Trophoblast cell (in vitro differentiated cells and primary cell): ENCODE measurements around the gene BCL7A.
A peak's percentile ranks its signal among the peaks of the same experiment; 100 is the strongest.

Source experiments
- DNase-seq, 2 donors: peaks; one replicate each; pipeline ENCODE4 v3.0.0-alpha.2; 2016
- H2AFZ ChIP-seq: 2 replicates; pipeline ENCODE4 v1.6.1; 2013; ENCODE audit warnings: low read length, moderate library complexity, mild to moderate bottlenecking; ENCODE audit not compliant: insufficient read depth, poor library complexity
- H2AK5ac ChIP-seq: 2 replicates; pipeline ENCODE4 v1.6.1; 2013; ENCODE audit warnings: mild to moderate bottlenecking, low read length
- H2BK120ac ChIP-seq: 2 replicates; pipeline ENCODE4 v1.6.1; 2013; ENCODE audit warnings: low read length, mild to moderate bottlenecking, moderate library complexity; ENCODE audit not compliant: insufficient read depth, poor library complexity
- H2BK12ac ChIP-seq: 2 replicates; pipeline ENCODE4 v1.6.1; 2013; ENCODE audit warnings: mild to moderate bottlenecking, low read length, moderate library complexity
- H2BK5ac ChIP-seq: 2 replicates; pipeline ENCODE4 v1.6.1; 2013; ENCODE audit warnings: low read length, low read depth, moderate library complexity, mild to moderate bottlenecking; ENCODE audit not compliant: poor library complexity
- H3K14ac ChIP-seq: 2 replicates; pipeline ENCODE4 v1.6.1; 2013; ENCODE audit warnings: mild to moderate bottlenecking, low read length
- H3K18ac ChIP-seq: 2 replicates; pipeline ENCODE4 v1.6.1; 2013; ENCODE audit warnings: mild to moderate bottlenecking, low read length
- H3K23ac ChIP-seq: 2 replicates; pipeline ENCODE4 v1.6.1; 2013; ENCODE audit warnings: low read length
- H3K27ac ChIP-seq: 2 replicates; pipeline ENCODE4 v1.5.1; 2013; ENCODE audit warnings: low read depth, mild to moderate bottlenecking, inconsistent platforms, low read length, moderate library complexity
- H3K27me3 ChIP-seq: 2 replicates; pipeline ENCODE4 v1.6.1; 2013; ENCODE audit warnings: inconsistent platforms, mild to moderate bottlenecking, low read length, moderate library complexity; ENCODE audit not compliant: insufficient read depth
- H3K36me3 ChIP-seq, 2 experiments: 1 replicate in 1 of 2; 2 replicates in 1 of 2; pipeline ENCODE4 v1.6.1; 2013; ENCODE audit warnings: low read length in 2 of 2, mild to moderate bottlenecking in 2 of 2, moderate library complexity in 1 of 2; ENCODE audit not compliant: insufficient read depth in 2 of 2, control insufficient read depth in 1 of 2
- H3K4ac ChIP-seq: 2 replicates; pipeline ENCODE4 v1.6.1; 2013; ENCODE audit warnings: low read depth, mild to moderate bottlenecking, low read length, moderate library complexity
- H3K4me1 ChIP-seq, 2 experiments: 1 replicate in 1 of 2; 2 replicates in 1 of 2; pipeline ENCODE4 v1.6.1; 2013; ENCODE audit warnings: low read length in 2 of 2, mild to moderate bottlenecking in 2 of 2, moderate library complexity in 1 of 2; ENCODE audit not compliant: insufficient read depth in 2 of 2, control insufficient read depth in 1 of 2
- H3K4me2 ChIP-seq: 2 replicates; pipeline ENCODE4 v1.6.1; 2013; ENCODE audit warnings: inconsistent platforms, mild to moderate bottlenecking, low read length, moderate library complexity
- H3K4me3 ChIP-seq: 2 replicates; pipeline ENCODE4 v1.5.1; 2013; ENCODE audit warnings: mild to moderate bottlenecking, low read depth, low read length, inconsistent platforms
- H3K79me1 ChIP-seq: one replicate; pipeline ENCODE4 v1.6.1; 2013; ENCODE audit warnings: low read length
- H3K79me2 ChIP-seq: 2 replicates; pipeline ENCODE4 v1.6.1; 2013; ENCODE audit warnings: low read length, mild to moderate bottlenecking; ENCODE audit not compliant: control insufficient read depth, insufficient read depth, poor library complexity
- H3K9ac ChIP-seq: 2 replicates; pipeline ENCODE4 v1.6.1; 2013; ENCODE audit warnings: mild to moderate bottlenecking, low read length
- H3K9me3 ChIP-seq: 2 replicates; pipeline ENCODE4 v1.6.1; 2013; ENCODE audit warnings: low read depth, mild to moderate bottlenecking, control low read depth, inconsistent platforms, low read length; ENCODE audit not compliant: insufficient read depth
- H4K12ac ChIP-seq: 2 replicates; pipeline ENCODE4 v1.6.1; 2013; ENCODE audit warnings: low read depth, mild to moderate bottlenecking, low read length, moderate library complexity
- H4K8ac ChIP-seq: 2 replicates; pipeline ENCODE4 v1.6.1; 2013; ENCODE audit warnings: low read depth, mild to moderate bottlenecking, low read length, moderate library complexity
- H4K91ac ChIP-seq: one replicate; pipeline ENCODE4 v1.6.1; 2013; ENCODE audit warnings: low read depth, mild to moderate bottlenecking, low read length, moderate library complexity
- WGBS: extraction: QIAGEN DNeasy Blood & Tissue Kit; methylation state at CpG from one replicate; pipeline ENCODE4 v1.1.7; 2013; ENCODE audit warnings: missing lambda C conversion rate; ENCODE audit not compliant: insufficient read length, insufficient coverage; ENCODE audit errors: extremely low coverage; 5-methylcytosine and 5-hydroxymethylcytosine counted together

BCL7A gene

DNA sequence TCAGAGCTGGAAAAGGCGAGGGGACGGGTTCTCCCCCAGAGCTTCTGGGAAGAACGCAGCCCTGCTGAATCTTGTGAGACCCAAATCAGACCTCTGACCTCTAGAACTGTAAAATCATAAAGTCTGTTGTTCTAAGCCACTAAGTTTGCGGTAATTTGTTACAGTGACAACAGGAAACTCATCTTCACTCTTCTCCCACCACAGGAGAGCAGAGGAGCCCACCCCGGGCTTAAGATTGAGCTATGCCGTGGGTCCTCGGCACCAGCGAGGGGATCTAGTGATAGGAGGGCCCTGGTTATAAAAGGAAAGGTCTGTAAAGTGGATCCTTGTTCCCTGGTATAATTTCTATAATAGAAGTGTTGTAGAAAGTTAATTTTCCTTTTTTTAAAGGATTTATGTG lies 64.4 kb downstream of the BCL7A start:
- DNase-seq, result no peak
- H3K4ac ChIP-seq, result no peak overlapping the region
- H2BK120ac ChIP-seq, result no peak overlapping the region
- no peak overlapping the region for H3K18ac ChIP-seq
- H4K12ac ChIP-seq, result no peak overlapping the region
- peaks cover 13 to 18% of the 10 kb centered on the region in 2 experiments for H3K4me1 ChIP-seq
- no peak overlapping the region for H2AFZ ChIP-seq
- no peak overlapping the region for H3K9ac ChIP-seq
- H3K27ac ChIP-seq, result no peak overlapping the region
- H2AK5ac ChIP-seq, result no peak overlapping the region
- peaks cover 2% of the 10 kb centered on the region for H3K9me3 ChIP-seq
- H4K91ac ChIP-seq, result no peak overlapping the region
- H3K79me1 ChIP-seq, result peaks cover 3% of the 10 kb centered on the region
- no peak overlapping the region for H2BK12ac ChIP-seq
- H3K4me2 ChIP-seq, result no peak overlapping the region
- no peak overlapping the region for H3K14ac ChIP-seq
- WGBS, result no CpG with 5 or more reads among the region's 8 CpGs
- H3K23ac ChIP-seq, result no peak overlapping the region
- H3K27me3 ChIP-seq, result no peaks in the 10 kb centered on the region
- H3K79me2 ChIP-seq, result no peaks in the 10 kb centered on the region
- no peak overlapping the region for H3K4me3 ChIP-seq
- H4K8ac ChIP-seq, result no peak overlapping the region
- H2BK5ac ChIP-seq, result no peak overlapping the region
- H3K36me3 ChIP-seq, result peaks cover 12 to 15% of the 10 kb centered on the region in 2 experiments

DNA sequence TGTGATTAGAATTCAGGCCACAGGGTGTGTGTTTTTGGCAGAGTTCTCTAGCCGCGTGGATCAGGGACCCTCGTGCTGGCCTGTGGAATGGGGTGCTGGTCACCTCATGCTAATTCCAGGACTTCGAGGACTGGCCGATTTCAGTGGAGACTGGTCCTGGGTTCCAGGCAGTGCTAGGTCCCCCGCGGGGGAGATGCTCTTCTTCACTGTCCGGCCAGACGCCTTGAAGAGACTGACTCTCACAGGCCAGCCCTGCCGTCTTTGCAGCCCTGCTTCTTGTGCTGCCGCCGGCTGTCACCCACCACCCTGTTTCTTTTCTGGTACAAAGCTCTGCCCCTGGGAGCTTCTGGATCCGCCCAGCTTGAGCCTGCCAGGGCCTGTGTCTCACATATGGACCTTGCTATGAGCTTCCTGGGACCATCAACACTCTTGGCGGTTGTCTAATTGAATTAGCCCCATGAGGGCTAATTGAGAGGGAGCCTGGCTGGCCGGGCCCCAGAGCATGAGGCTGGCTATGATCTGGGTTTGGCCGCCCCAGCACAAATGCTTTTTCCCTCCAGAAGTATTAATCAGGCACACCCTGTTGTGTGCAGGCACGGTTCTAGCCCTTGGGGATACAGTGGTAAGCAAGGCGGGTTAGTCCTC lies 65.1 kb downstream of the BCL7A start:
- peaks cover 12 to 15% of the 10 kb centered on the region in 2 experiments for H3K36me3 ChIP-seq
- no peak overlapping the region for H3K4me2 ChIP-seq
- peaks cover 10 to 15% of the 10 kb centered on the region in 2 experiments for H3K4me1 ChIP-seq
- H2AFZ ChIP-seq, result no peak overlapping the region
- H3K23ac ChIP-seq, result no peak overlapping the region
- no peak overlapping the region for H3K27ac ChIP-seq
- H2BK5ac ChIP-seq, result no peak overlapping the region
- H2AK5ac ChIP-seq, result no peak overlapping the region
- H3K27me3 ChIP-seq, result no peaks in the 10 kb centered on the region
- WGBS, result no CpG with 5 or more reads among the region's 18 CpGs
- no peak overlapping the region for H3K4me3 ChIP-seq
- DNase-seq, result no peak
- H4K12ac ChIP-seq, result no peak overlapping the region
- H3K79me1 ChIP-seq, result no peaks in the 10 kb centered on the region
- H3K79me2 ChIP-seq, result no peaks in the 10 kb centered on the region
- H2BK120ac ChIP-seq, result no peak overlapping the region
- H3K14ac ChIP-seq, result no peak overlapping the region
- peak overlapping the region; percentile 15 for H4K8ac ChIP-seq
- H4K91ac ChIP-seq, result no peak overlapping the region
- H3K18ac ChIP-seq, result no peak overlapping the region
- no peak overlapping the region for H3K4ac ChIP-seq
- H3K9me3 ChIP-seq, result peaks cover 2% of the 10 kb centered on the region
- H3K9ac ChIP-seq, result no peak overlapping the region
- H2BK12ac ChIP-seq, result no peak overlapping the region

DNA sequence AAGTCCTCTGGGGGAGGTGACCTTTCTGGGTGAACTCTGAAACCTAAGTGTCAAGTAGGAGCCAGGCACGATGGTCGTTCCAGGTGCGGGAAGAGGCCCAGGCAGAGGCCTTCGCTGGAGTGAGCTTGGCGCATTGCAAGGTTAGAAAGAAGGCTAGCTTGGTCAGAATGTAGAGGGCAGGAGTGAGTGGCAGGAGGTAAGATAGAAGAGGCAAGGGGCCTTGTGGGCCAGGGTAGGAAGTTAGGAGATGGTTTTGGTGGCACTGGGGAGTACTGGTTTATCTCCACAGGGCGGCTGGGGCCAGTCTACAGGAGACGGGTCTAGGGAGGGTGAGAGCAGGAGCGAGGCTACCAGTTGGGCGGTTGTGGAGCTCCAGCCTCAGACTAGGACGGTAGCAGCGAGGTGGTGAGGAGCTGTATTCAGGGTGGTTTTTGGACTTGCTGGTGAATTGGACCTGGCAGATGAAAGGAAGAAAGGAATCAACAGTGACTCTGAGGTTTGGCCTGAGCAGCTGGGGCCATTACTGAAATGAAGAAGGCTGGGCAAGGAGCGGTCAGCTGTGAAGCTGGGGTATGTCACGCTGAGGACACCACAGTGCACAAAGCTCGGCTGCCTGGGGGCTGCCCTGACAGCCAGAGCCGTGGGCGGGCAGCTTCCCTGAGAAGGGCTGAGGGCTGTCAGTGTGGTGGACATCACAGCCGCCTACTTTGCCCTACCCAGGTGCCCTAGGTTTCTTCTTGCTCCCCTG lies 65.9 kb downstream of the BCL7A start:
- no peak overlapping the region for H3K23ac ChIP-seq
- H3K79me2 ChIP-seq, result no peaks in the 10 kb centered on the region
- no peak overlapping the region for H3K9ac ChIP-seq
- H2AFZ ChIP-seq, result no peak overlapping the region
- H3K18ac ChIP-seq, result no peak overlapping the region
- H3K4me3 ChIP-seq, result no peak overlapping the region
- no CpG with 5 or more reads among the region's 17 CpGs for WGBS
- peaks cover 12 to 15% of the 10 kb centered on the region in 2 experiments for H3K36me3 ChIP-seq
- H3K4me2 ChIP-seq, result no peak overlapping the region
- no peak overlapping the region for H4K91ac ChIP-seq
- no peak overlapping the region for H2AK5ac ChIP-seq
- no peak overlapping the region for H3K14ac ChIP-seq
- H4K8ac ChIP-seq, result no peak overlapping the region
- no peak overlapping the region for H2BK5ac ChIP-seq
- no peaks in the 10 kb centered on the region for H3K27me3 ChIP-seq
- H3K27ac ChIP-seq, result no peak overlapping the region
- H2BK12ac ChIP-seq, result no peak overlapping the region
- no peak overlapping the region for H3K4ac ChIP-seq
- no peak for DNase-seq
- H3K9me3 ChIP-seq, result peaks cover 2% of the 10 kb centered on the region
- no peak overlapping the region for H2BK120ac ChIP-seq
- no peak overlapping the region for H4K12ac ChIP-seq
- no peaks in the 10 kb centered on the region for H3K79me1 ChIP-seq
- H3K4me1 ChIP-seq, result peaks cover 5 to 10% of the 10 kb centered on the region in 2 experiments

DNA sequence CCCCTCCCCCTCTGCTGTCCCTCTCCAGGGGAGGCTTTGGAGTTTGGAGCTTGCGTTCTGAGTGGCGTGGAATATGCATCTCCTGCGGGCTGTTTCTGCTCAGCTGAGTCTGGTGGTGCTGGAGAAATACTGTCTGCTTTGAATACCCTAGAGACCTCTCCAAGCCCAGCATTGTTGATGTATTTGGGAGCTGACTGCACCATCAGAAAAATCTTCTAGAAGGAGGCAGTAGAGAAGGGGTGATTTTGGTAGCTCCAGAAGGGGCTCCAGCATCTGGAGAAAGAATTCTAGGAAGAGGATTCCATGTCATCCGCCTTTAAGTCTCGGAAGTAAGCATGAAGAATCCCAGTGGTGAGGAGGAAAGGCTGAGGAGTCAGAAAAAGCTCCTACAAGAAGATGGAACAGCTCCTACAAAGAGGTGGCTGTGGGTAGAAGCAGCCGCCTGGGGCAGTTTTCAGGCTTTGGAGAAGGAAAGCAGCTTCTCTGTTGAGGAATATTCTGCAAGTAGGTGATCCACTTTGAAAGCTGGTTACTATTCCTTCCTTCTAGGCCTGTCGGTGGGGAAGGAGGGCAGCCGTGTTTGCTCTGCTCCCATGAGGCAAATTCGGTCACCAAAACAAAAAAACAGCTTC lies 66.6 kb downstream of the BCL7A start:
- DNase-seq, result peak; percentile 46 to 68
- no peak overlapping the region for H3K9ac ChIP-seq
- no peak overlapping the region for H2BK120ac ChIP-seq
- no peak overlapping the region for H3K4me2 ChIP-seq
- H3K18ac ChIP-seq, result no peak overlapping the region
- H3K79me1 ChIP-seq, result no peaks in the 10 kb centered on the region
- H3K14ac ChIP-seq, result no peak overlapping the region
- peaks cover 8% of the 10 kb centered on the region for H3K9me3 ChIP-seq
- no peak overlapping the region for H2AK5ac ChIP-seq
- no CpG with 5 or more reads among the region's 9 CpGs for WGBS
- H3K27me3 ChIP-seq, result no peaks in the 10 kb centered on the region
- no peak overlapping the region for H3K23ac ChIP-seq
- no peak overlapping the region for H4K91ac ChIP-seq
- H2AFZ ChIP-seq, result no peak overlapping the region
- no peak overlapping the region for H2BK5ac ChIP-seq
- H3K4me3 ChIP-seq, result no peak overlapping the region
- H4K8ac ChIP-seq, result no peak overlapping the region
- H3K4me1 ChIP-seq, result peaks cover 5 to 6% of the 10 kb centered on the region in 2 experiments
- no peaks in the 10 kb centered on the region for H3K79me2 ChIP-seq
- no peak overlapping the region for H2BK12ac ChIP-seq
- no peak overlapping the region for H3K27ac ChIP-seq
- H4K12ac ChIP-seq, result no peak overlapping the region
- peaks cover 12 to 15% of the 10 kb centered on the region in 2 experiments for H3K36me3 ChIP-seq
- H3K4ac ChIP-seq, result no peak overlapping the region
